ENCODE data around the gene TMEM80.
"Not testable (repeated sequence)": the region's sequence is repeated elsewhere in the genome, so short reads cannot be mapped to it uniquely, and the experiment has no call there.

Gene TMEM80

DNA sequence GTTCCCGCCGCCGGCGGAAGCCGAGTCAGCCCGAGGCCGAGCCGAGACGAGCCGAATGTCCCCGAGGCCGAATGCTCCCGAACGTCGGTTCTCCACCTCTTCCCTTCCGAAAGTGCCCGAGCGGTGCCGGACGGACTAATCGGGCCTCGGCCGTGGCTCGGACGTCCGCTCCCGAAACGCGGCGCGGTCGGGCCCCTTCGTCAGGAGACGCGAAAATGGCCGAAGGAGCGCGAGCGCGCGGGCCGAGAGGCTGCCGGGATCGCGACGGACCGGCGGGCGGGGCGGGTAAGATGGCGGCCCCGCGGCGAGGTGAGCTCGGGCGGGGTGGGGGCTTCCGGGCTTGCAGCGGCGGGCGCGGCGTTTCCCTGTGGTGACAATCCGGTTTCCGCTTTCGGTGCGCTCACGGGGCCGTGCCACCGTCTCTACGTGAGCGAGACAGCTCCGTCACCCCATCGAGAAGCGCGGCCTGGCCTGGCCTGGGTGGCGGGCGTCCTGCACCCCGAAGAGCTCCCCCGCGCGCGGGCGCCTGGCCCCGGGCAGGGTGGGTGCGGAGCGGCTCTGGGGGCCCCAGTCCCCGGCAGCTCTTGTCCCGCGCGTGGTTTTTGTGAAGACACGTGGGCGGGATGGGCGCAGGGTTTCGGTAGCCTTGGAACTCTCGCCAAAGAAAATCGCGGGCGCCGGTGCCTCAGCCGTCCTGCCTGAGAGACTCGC, at the start of gene TMEM80:
TSS of gene TMEM80 (plus strand) at position 279 of the 711 bp plus-strand sequence. CDS start at position 291, 12 bp downstream.
- peak within 1 kb of the TSS; percentile 100 for H3K9ac ChIP-seq (ENCODE audit: low read depth, low read length)
- H3K4me1 ChIP-seq (ENCODE audit: control insufficient read depth, insufficient read depth, low read length): peaks cover 14% of the 10 kb centered on the region
- H3K36me3 ChIP-seq (ENCODE audit: control insufficient read depth, insufficient read depth, low read length): peaks cover 5% of the 10 kb centered on the region
- peak within 1 kb of the TSS; percentile 82 for H3K4me3 ChIP-seq (ENCODE audit: low read depth, low read length)
- H3K9me3 ChIP-seq (ENCODE audit: control insufficient read depth, insufficient read depth, low read length): no peaks in the 10 kb centered on the region
- no peaks in the 10 kb centered on the region for H3K27me3 ChIP-seq (ENCODE audit: control insufficient read depth, insufficient read depth, low read length)

DNA sequence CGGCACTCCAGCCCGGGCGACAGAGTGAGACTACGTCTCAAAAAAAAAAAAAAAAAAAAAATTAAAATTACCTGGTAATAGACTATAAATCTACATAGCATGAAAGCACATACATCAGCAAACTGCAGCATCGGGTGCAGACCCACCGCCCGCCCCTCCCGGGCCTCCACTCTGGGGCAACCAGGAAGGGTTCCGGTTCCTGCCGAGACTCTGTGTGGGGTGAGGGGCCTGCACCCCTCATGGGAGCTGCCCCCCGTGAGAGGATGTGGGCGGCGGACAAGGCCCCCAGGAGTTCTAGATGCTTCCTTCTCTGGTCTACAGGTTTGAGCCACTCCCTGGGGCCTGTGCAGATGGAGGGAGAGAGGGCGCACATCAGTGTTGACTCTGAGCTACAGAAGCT, 49.4 kb upstream of the TMEM80 start:
- Histone ChIP-seq H3K9me3 (ENCODE audit: control insufficient read depth, insufficient read depth, low read length) (no peaks in the 10 kb centered on the region), H3K4me3 (ENCODE audit: low read depth, low read length) (no peak overlapping the region), H3K27me3 (ENCODE audit: control insufficient read depth, insufficient read depth, low read length) (no peaks in the 10 kb centered on the region), H3K9ac (ENCODE audit: low read depth, low read length) (no peak overlapping the region), H3K4me1 (ENCODE audit: control insufficient read depth, insufficient read depth, low read length) (no peaks in the 10 kb centered on the region), H3K36me3 (ENCODE audit: control insufficient read depth, insufficient read depth, low read length) (peaks cover 13% of the 10 kb centered on the region)

- not testable (repeated sequence) for H3K27me3 ChIP-seq (ENCODE audit: control insufficient read depth, insufficient read depth, low read length); H3K4me3 ChIP-seq (ENCODE audit: low read depth, low read length); H3K36me3 ChIP-seq (ENCODE audit: control insufficient read depth, insufficient read depth, low read length); H3K9me3 ChIP-seq (ENCODE audit: control insufficient read depth, insufficient read depth, low read length); H3K4me1 ChIP-seq (ENCODE audit: control insufficient read depth, insufficient read depth, low read length); H3K9ac ChIP-seq (ENCODE audit: low read depth, low read length)
These were observed 47.9 kb upstream of the TMEM80 start for GRCh38 chr11:647672-648158.

DNA sequence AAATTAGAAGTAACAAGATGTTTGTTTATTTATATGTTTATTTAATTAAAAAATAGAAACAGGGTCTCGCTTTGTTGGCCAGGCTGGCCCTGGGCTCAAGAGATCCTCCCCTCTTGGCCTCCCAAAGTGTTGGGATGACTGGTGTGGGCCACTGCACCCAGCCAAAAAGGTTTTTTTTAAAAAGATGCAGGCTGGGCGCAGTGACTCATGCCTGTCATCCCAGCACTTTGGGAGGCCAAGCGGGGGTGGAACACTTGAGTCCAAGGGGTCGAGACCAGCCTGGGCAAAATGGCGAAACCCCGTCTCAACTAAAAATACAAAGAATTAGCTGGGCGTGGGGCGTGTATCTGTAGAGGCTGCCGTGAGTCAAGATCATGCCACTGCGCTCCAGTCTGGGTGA, 45.1 kb upstream of the TMEM80 start:
- Histone ChIP-seq H3K4me1 (ENCODE audit: control insufficient read depth, insufficient read depth, low read length) (no peaks in the 10 kb centered on the region), H3K36me3 (ENCODE audit: control insufficient read depth, insufficient read depth, low read length) (peaks cover 5% of the 10 kb centered on the region), H3K9me3 (ENCODE audit: control insufficient read depth, insufficient read depth, low read length) (no peaks in the 10 kb centered on the region), H3K27me3 (ENCODE audit: control insufficient read depth, insufficient read depth, low read length) (no peaks in the 10 kb centered on the region), H3K9ac (ENCODE audit: low read depth, low read length) (no peak overlapping the region), H3K4me3 (ENCODE audit: low read depth, low read length) (no peak overlapping the region)

GRCh38 chr11:653136-653535, 42.5 kb upstream of the TMEM80 start:
- not testable (repeated sequence) for H3K27me3 ChIP-seq (ENCODE audit: control insufficient read depth, insufficient read depth, low read length); H3K36me3 ChIP-seq (ENCODE audit: control insufficient read depth, insufficient read depth, low read length); H3K4me3 ChIP-seq (ENCODE audit: low read depth, low read length); H3K9ac ChIP-seq (ENCODE audit: low read depth, low read length); H3K9me3 ChIP-seq (ENCODE audit: control insufficient read depth, insufficient read depth, low read length); H3K4me1 ChIP-seq (ENCODE audit: control insufficient read depth, insufficient read depth, low read length)

DNA sequence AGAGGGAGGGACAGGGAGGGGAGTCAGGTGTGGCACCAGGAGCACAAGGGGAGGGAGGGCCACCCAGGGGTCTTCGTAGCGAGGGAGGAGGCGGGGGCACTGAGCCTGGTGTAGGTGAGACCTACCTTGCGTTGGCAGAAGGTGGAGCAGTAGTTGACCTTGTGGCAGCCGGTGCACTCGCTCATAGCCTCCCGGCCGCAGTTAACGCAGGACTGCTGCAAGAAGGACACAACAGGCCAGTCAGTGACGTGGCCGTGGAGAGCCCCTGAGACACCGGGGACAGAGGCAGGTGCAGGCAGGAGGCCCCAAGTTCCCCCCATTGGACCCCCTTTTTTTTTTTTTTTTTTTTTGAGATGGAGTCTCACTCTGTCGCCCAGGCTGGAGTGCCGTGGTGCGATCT, 41.8 kb upstream of the TMEM80 start:
- no peak overlapping the region for H3K4me3 ChIP-seq (ENCODE audit: low read depth, low read length)
- H3K9me3 ChIP-seq (ENCODE audit: control insufficient read depth, insufficient read depth, low read length): no peaks in the 10 kb centered on the region
- H3K9ac ChIP-seq (ENCODE audit: low read depth, low read length): no peak overlapping the region
- H3K27me3 ChIP-seq (ENCODE audit: control insufficient read depth, insufficient read depth, low read length): no peaks in the 10 kb centered on the region
- no peaks in the 10 kb centered on the region for H3K4me1 ChIP-seq (ENCODE audit: control insufficient read depth, insufficient read depth, low read length)
- H3K36me3 ChIP-seq (ENCODE audit: control insufficient read depth, insufficient read depth, low read length): peaks cover 7% of the 10 kb centered on the region

DNA sequence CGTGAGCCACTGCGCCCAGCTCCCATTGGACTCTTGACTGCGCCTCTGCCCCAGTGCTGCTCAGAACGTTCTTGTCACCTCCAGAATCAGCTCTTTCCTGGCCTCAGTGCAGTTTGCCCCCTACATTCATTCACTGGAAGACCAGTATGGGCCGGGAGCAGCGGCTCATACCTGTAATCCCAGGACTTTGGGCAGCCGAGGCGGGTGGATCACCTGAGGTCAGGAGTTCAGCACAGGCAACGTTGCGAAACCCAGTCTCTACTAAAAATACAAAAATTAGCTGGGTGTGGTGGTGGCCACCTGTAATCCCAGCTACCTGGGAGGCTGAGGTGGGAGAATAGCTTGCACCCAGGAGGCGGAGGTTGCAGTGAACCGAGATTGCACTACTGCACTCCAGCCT, 41.2 kb upstream of the TMEM80 start:
- H3K4me3 ChIP-seq (ENCODE audit: low read depth, low read length); H3K4me1 ChIP-seq (ENCODE audit: control insufficient read depth, insufficient read depth, low read length); H3K36me3 ChIP-seq (ENCODE audit: control insufficient read depth, insufficient read depth, low read length); H3K27me3 ChIP-seq (ENCODE audit: control insufficient read depth, insufficient read depth, low read length); H3K9me3 ChIP-seq (ENCODE audit: control insufficient read depth, insufficient read depth, low read length); H3K9ac ChIP-seq (ENCODE audit: low read depth, low read length): not testable (repeated sequence)

GRCh38 chr11:655036-655726, 40.4 kb upstream of the TMEM80 start:
- Histone ChIP-seq H3K4me3 (ENCODE audit: low read depth, low read length) (no peak overlapping the region), H3K9ac (ENCODE audit: low read depth, low read length) (no peak overlapping the region), H3K9me3 (ENCODE audit: control insufficient read depth, insufficient read depth, low read length) (no peaks in the 10 kb centered on the region), H3K36me3 (ENCODE audit: control insufficient read depth, insufficient read depth, low read length) (peaks cover 13% of the 10 kb centered on the region), H3K27me3 (ENCODE audit: control insufficient read depth, insufficient read depth, low read length) (no peaks in the 10 kb centered on the region), H3K4me1 (ENCODE audit: control insufficient read depth, insufficient read depth, low read length) (no peaks in the 10 kb centered on the region)

GRCh38 chr11:656426-656825, 39.2 kb upstream of the TMEM80 start:
- Histone ChIP-seq H3K36me3 (ENCODE audit: control insufficient read depth, insufficient read depth, low read length) (peaks cover 13% of the 10 kb centered on the region), H3K9ac (ENCODE audit: low read depth, low read length) (no peak overlapping the region), H3K4me1 (ENCODE audit: control insufficient read depth, insufficient read depth, low read length) (no peaks in the 10 kb centered on the region), H3K27me3 (ENCODE audit: control insufficient read depth, insufficient read depth, low read length) (no peaks in the 10 kb centered on the region), H3K9me3 (ENCODE audit: control insufficient read depth, insufficient read depth, low read length) (no peaks in the 10 kb centered on the region), H3K4me3 (ENCODE audit: low read depth, low read length) (no peak overlapping the region)

- Histone ChIP-seq H3K9ac (ENCODE audit: low read depth, low read length) (no peak overlapping the region), H3K4me3 (ENCODE audit: low read depth, low read length) (no peak overlapping the region), H3K4me1 (ENCODE audit: control insufficient read depth, insufficient read depth, low read length) (no peaks in the 10 kb centered on the region), H3K9me3 (ENCODE audit: control insufficient read depth, insufficient read depth, low read length) (no peaks in the 10 kb centered on the region), H3K27me3 (ENCODE audit: control insufficient read depth, insufficient read depth, low read length) (no peaks in the 10 kb centered on the region), H3K36me3 (ENCODE audit: control insufficient read depth, insufficient read depth, low read length) (peaks cover 13% of the 10 kb centered on the region)
These were observed 38.8 kb upstream of the TMEM80 start for GRCh38 chr11:656866-657265.

GRCh38 chr11:657691-658126, 37.9 kb upstream of the TMEM80 start:
- no peak overlapping the region for H3K9ac ChIP-seq (ENCODE audit: low read depth, low read length)
- H3K4me3 ChIP-seq (ENCODE audit: low read depth, low read length): no peak overlapping the region
- H3K9me3 ChIP-seq (ENCODE audit: control insufficient read depth, insufficient read depth, low read length): no peaks in the 10 kb centered on the region
- peaks cover 16% of the 10 kb centered on the region for H3K36me3 ChIP-seq (ENCODE audit: control insufficient read depth, insufficient read depth, low read length)
- H3K4me1 ChIP-seq (ENCODE audit: control insufficient read depth, insufficient read depth, low read length): no peaks in the 10 kb centered on the region
- no peaks in the 10 kb centered on the region for H3K27me3 ChIP-seq (ENCODE audit: control insufficient read depth, insufficient read depth, low read length)

- H3K4me3 ChIP-seq (ENCODE audit: low read depth, low read length): no peak overlapping the region
- H3K9ac ChIP-seq (ENCODE audit: low read depth, low read length): no peak overlapping the region
- no peaks in the 10 kb centered on the region for H3K4me1 ChIP-seq (ENCODE audit: control insufficient read depth, insufficient read depth, low read length)
- H3K27me3 ChIP-seq (ENCODE audit: control insufficient read depth, insufficient read depth, low read length): no peaks in the 10 kb centered on the region
- no peaks in the 10 kb centered on the region for H3K9me3 ChIP-seq (ENCODE audit: control insufficient read depth, insufficient read depth, low read length)
- peaks cover 12% of the 10 kb centered on the region for H3K36me3 ChIP-seq (ENCODE audit: control insufficient read depth, insufficient read depth, low read length)
These were observed 36.0 kb upstream of the TMEM80 start for GRCh38 chr11:659532-660085.
